ENCODE measurements around the gene SPPL2A.

GRCh38 chr15:50655555-50655954 is 110.0 kb downstream of the SPPL2A start:
- TF ChIP-seq POLR2A (IDR thresholded peaks at IDR 0.05; ENCODE audit: low read depth, low read length) (no peak), CTCF (IDR thresholded peaks at IDR 0.05; ENCODE audit: extremely low read depth in 1 of 2, insufficient read depth in 1 of 2, low read depth in 1 of 2, low read length in 2 of 2) (no peak), POLR2AphosphoS5 (IDR thresholded peaks at IDR 0.05; ENCODE audit: insufficient read depth, low read depth, low read length) (no peak)

All from endothelial cell of umbilical vein (primary cell).